ENCODE data around the gene SCCPDH.
"Not testable (repeated sequence)": the region's sequence is repeated elsewhere in the genome, so short reads cannot be mapped to it uniquely, and the experiment has no call there.

- not testable (repeated sequence) for TF ChIP-seq POLR2A (IDR thresholded peaks at IDR 0.05; ENCODE audit: extremely low read depth, insufficient read length); CTCF (IDR thresholded peaks at IDR 0.05; ENCODE audit: low read depth, low read length); MAX (IDR thresholded peaks at IDR 0.05; ENCODE audit: low read depth, low read length)
These were observed 7.7 kb downstream of the SCCPDH start for GRCh38 chr1:246731873-246732272.
